Measurements from ENCODE around the gene TSNAXIP1.
A peak's percentile ranks its signal among the peaks of the same experiment; 100 is the strongest.

Gene TSNAXIP1

GRCh38 chr16:67853670-67854069 lies 47.0 kb downstream of the TSNAXIP1 start:
- no peak overlapping the region for H3K27ac ChIP-seq
- H3K36me3 ChIP-seq, result peaks cover 18 to 98% (median 79%) of the 10 kb centered on the region in 11 experiments
- no peaks in the 10 kb centered on the region for H3K27me3 ChIP-seq
- no peaks in the 10 kb centered on the region for H3K9me3 ChIP-seq (replicated peaks in 1 of 11)
- H4K20me1 ChIP-seq, result peaks cover 70 to 100% (median 100%) of the 10 kb centered on the region in 11 experiments
- H3K9ac ChIP-seq, result 0 out of 22 replicates have a peak overlapping the region, but pooled peaks of 1 of the 11 experiments have one; percentile 3
- H3K4me3 ChIP-seq, result no peak overlapping the region
- H3K4me1 ChIP-seq, result peaks cover 3 to 52% (median 16%) of the 10 kb centered on the region in 10 experiments
- no peak overlapping the region for H3K4me2 ChIP-seq
- no peak for TF ChIP-seq Cebpa-rat (IDR thresholded peaks at IDR 0.05)

DNA sequence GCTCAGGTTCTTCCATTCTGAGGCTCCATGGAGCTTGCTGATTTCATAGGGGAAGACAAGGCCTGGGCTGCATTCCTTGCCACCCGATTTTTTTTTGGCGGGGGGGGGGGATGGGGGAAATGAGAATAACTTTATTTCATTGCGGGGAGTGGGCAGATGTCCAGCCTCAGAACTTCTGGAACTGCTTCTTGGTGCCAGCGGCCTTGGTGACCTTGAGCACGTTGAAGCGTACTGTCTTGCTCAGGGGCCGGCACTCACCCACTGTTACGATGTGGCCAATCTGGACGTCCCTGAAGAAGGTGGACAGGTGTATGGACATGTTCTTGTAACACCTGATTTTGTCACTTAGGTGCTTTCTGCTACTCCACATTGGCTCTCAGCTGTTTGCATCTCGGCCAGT lies 49.1 kb downstream of the TSNAXIP1 start:
- H3K27ac ChIP-seq, result no peak overlapping the region
- H3K27me3 ChIP-seq, result no peaks in the 10 kb centered on the region
- H3K4me3 ChIP-seq, result no peak overlapping the region
- H3K9ac ChIP-seq, result no peak overlapping the region
- H3K4me2 ChIP-seq, result no peak overlapping the region; a peak in 1 of 22 replicates
- H3K9me3 ChIP-seq (replicated peaks in 1 of 11), result no peaks in the 10 kb centered on the region
- peaks cover 0 to 59% (median 12%) of the 10 kb centered on the region in 10 experiments; a peak in 12 of 20 replicates for H3K4me1 ChIP-seq
- peaks cover 79 to 100% (median 100%) of the 10 kb centered on the region in 11 experiments for H4K20me1 ChIP-seq
- TF ChIP-seq Cebpa-rat (IDR thresholded peaks at IDR 0.05), result no peak
- H3K36me3 ChIP-seq, result peaks cover 17 to 98% (median 82%) of the 10 kb centered on the region in 11 experiments

DNA sequence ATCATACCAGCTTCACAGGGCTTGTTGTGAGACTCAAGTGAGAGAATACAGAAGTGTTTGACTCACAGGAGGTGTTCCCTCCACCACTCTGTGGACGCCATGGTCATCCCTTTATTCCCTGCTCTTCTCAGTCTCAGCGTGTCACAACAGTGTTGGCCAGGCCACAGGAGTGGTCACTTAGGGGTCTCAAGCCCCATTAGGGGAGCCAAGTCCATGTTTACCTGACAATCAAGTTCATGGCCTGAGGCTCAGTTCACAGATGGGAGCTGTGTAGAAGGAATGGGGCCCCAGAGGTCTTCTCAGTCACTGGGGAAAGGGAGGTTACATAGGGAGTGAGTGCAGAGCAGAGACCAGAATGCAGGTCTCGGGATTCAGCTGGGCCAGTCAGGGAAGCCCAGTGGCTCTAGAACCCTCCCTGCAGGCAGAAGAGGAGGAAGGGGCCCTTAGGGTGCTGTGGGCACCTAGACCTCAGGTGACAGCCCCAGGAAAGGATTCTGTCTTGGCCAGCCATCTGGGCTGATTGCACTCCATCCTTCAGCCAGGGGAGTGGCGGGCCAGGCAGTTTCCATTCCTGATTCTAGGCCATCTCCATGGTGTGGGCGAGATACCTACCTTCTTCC lies 50.3 kb downstream of the TSNAXIP1 start:
- Histone ChIP-seq H3K27me3 (no peaks in the 10 kb centered on the region), H3K9ac (peak overlapping the region in 3 of 11 experiments; percentile 42 to 73 (median 64); a peak in 5 of 22 replicates), H3K36me3 (peaks cover 28 to 100% (median 87%) of the 10 kb centered on the region in 11 experiments), H4K20me1 (peaks cover 89 to 100% (median 100%) of the 10 kb centered on the region in 11 experiments), H3K4me3 (no peak overlapping the region), H3K9me3 (replicated peaks in 1 of 11) (no peaks in the 10 kb centered on the region), H3K27ac (peak overlapping the region in 5 of 11 experiments; percentile 11 to 96 (median 59); a peak in 9 of 22 replicates), H3K4me2 (peak overlapping the region in 5 of 11 experiments; percentile 5 to 86 (median 67); a peak in 8 of 22 replicates), H3K4me1 (peaks cover 0 to 69% (median 23%) of the 10 kb centered on the region in 10 experiments; a peak in 14 of 20 replicates)
- no peak for TF ChIP-seq Cebpa-rat (IDR thresholded peaks at IDR 0.05)

- Histone ChIP-seq H3K9ac (peak overlapping the region in 4 of 11 experiments; percentile 0 to 83 (median 74); a peak in 6 of 22 replicates), H3K4me1 (peaks cover 0 to 75% (median 28%) of the 10 kb centered on the region in 10 experiments; a peak in 15 of 20 replicates), H3K27me3 (no peaks in the 10 kb centered on the region), H3K36me3 (peaks cover 34 to 100% (median 89%) of the 10 kb centered on the region in 11 experiments), H3K27ac (peak overlapping the region in 5 of 11 experiments; percentile 11 to 96 (median 85); a peak in 9 of 22 replicates), H3K4me3 (no peak overlapping the region), H3K9me3 (replicated peaks in 1 of 11) (no peaks in the 10 kb centered on the region), H3K4me2 (peak overlapping the region in 5 of 11 experiments; percentile 5 to 86 (median 67); a peak in 8 of 22 replicates), H4K20me1 (peaks cover 96 to 100% (median 100%) of the 10 kb centered on the region in 11 experiments)
- TF ChIP-seq Cebpa-rat (IDR thresholded peaks at IDR 0.05), result 0 out of 22 replicates have a peak, but pooled peaks of 1 of the 11 experiments have one; percentile 28
These were observed 51.0 kb downstream of the TSNAXIP1 start for GRCh38 chr16:67857547-67858233.

DNA sequence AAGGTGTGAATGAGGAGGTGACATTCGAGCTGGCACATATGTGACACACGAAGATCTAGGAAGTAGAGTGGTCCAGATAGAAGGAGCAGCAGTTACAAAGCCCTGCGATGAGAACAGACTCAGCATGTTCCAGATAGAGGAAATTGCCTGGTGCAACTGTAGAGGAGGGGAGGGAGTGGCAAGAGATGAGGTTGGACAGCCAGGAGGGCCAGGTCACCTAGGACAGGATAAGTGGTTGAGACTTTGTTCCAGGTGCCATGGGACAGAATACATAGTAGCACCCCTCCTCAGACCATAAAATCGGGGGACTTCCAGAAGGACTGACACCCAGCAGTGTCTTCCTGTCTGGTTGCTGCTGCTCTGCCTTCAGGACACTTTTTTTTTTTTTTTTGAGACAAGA lies 51.8 kb downstream of the TSNAXIP1 start:
- Histone ChIP-seq H3K9me3 (replicated peaks in 1 of 11) (no peaks in the 10 kb centered on the region), H3K36me3 (peaks cover 33 to 100% (median 88%) of the 10 kb centered on the region in 11 experiments), H3K4me3 (no peak overlapping the region), H3K27ac (peak overlapping the region in 4 of 11 experiments; percentile 53 to 96 (median 88); a peak in 7 of 22 replicates), H4K20me1 (peaks cover 96 to 100% (median 100%) of the 10 kb centered on the region in 11 experiments), H3K27me3 (no peaks in the 10 kb centered on the region), H3K9ac (peak overlapping the region in 4 of 11 experiments; percentile 0 to 83 (median 74); a peak in 6 of 22 replicates), H3K4me1 (peaks cover 0 to 79% (median 34%) of the 10 kb centered on the region in 10 experiments; a peak in 15 of 20 replicates), H3K4me2 (peak overlapping the region in 3 of 11 experiments; percentile 67 to 86 (median 83); a peak in 6 of 22 replicates)
- no peak for TF ChIP-seq Cebpa-rat (IDR thresholded peaks at IDR 0.05)

GRCh38 chr16:67860589-67861398 lies 54.1 kb downstream of the TSNAXIP1 start:
- H3K4me2 ChIP-seq, result peak overlapping the region in 4 of 11 experiments; percentile 17 to 63 (median 47); a peak in 6 of 22 replicates
- peaks cover 0 to 69% (median 34%) of the 10 kb centered on the region in 10 experiments; a peak in 15 of 20 replicates for H3K4me1 ChIP-seq
- no peak for TF ChIP-seq Cebpa-rat (IDR thresholded peaks at IDR 0.05)
- no peaks in the 10 kb centered on the region for H3K27me3 ChIP-seq
- peak overlapping the region in 2 of 11 experiments; percentile 60 to 67; a peak in 4 of 22 replicates for H3K27ac ChIP-seq
- peaks cover 94 to 100% (median 100%) of the 10 kb centered on the region in 11 experiments for H4K20me1 ChIP-seq
- no peak overlapping the region for H3K4me3 ChIP-seq
- H3K9me3 ChIP-seq (replicated peaks in 1 of 11), result no peaks in the 10 kb centered on the region
- H3K36me3 ChIP-seq, result peaks cover 44 to 100% (median 89%) of the 10 kb centered on the region in 11 experiments
- peak overlapping the region in 5 of 11 experiments; percentile 1 to 53 (median 29); a peak in 5 of 22 replicates for H3K9ac ChIP-seq

DNA sequence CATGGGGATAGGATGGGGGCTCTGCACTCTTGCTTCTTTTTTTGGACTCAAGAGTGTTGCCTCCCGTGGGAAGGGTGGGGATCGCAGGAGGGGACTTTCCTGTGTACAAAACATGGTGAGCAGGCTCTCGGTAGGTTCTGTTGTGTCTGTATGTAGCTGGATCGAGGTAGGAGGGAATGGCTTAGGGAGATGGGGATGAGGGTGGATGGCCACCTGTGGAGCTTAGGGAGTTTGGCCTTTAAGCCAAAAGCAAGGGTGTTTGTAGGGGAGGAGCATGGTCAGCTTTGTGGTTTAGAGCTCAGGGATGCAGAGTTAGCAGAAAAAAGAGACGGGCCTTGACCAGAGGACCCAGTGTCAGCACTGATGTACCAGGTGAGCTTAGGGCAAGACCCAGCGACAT lies 55.2 kb downstream of the TSNAXIP1 start:
- H3K4me3 ChIP-seq, result no peak overlapping the region
- peak overlapping the region in 2 of 11 experiments; percentile 60 to 67; a peak in 3 of 22 replicates for H3K27ac ChIP-seq
- TF ChIP-seq Cebpa-rat (IDR thresholded peaks at IDR 0.05), result no peak
- H3K27me3 ChIP-seq, result no peaks in the 10 kb centered on the region
- H4K20me1 ChIP-seq, result peaks cover 85 to 100% (median 100%) of the 10 kb centered on the region in 11 experiments
- H3K36me3 ChIP-seq, result peaks cover 55 to 100% (median 89%) of the 10 kb centered on the region in 11 experiments
- peak overlapping the region in 4 of 11 experiments; percentile 8 to 53 (median 49); a peak in 4 of 22 replicates for H3K9ac ChIP-seq
- H3K4me1 ChIP-seq, result peaks cover 0 to 59% (median 32%) of the 10 kb centered on the region in 10 experiments; a peak in 15 of 20 replicates
- H3K4me2 ChIP-seq, result peak overlapping the region in 4 of 11 experiments; percentile 5 to 63 (median 47); a peak in 6 of 22 replicates
- no peaks in the 10 kb centered on the region for H3K9me3 ChIP-seq (replicated peaks in 1 of 11)
